ENCODE data around the gene SIGMAR1.
A peak's percentile ranks its signal among the peaks of the same experiment; 100 is the strongest.

SIGMAR1 gene

GRCh38 chr9:34630402-34631154, 7.0 kb downstream of the SIGMAR1 start:
- DNase-seq (ENCODE audit: low read depth), result no peak

GRCh38 chr9:34629491-34629808, 8.1 kb downstream of the SIGMAR1 start:
- DNase-seq (ENCODE audit: low read depth), result no peak

GRCh38 chr9:34628656-34629490, 8.7 kb downstream of the SIGMAR1 start, which contains the start of gene ARID3C:
TSS of gene ARID3C (minus strand) at chr9:34629066. CDS start at chr9:34628014, 1,052 bp downstream.
- no peak for DNase-seq (ENCODE audit: low read depth)

GRCh38 chr9:34627716-34628655, 9.6 kb downstream of the SIGMAR1 start:
- DNase-seq (ENCODE audit: low read depth), result no peak

- no peak for DNase-seq (ENCODE audit: low read depth)
These were observed 12.5 kb downstream of the SIGMAR1 start for GRCh38 chr9:34625186-34625486.

- DNase-seq (ENCODE audit: low read depth), result no peak
These were observed 13.0 kb downstream of the SIGMAR1 start for GRCh38 chr9:34624475-34625185.

GRCh38 chr9:34623374-34624235, 14.0 kb downstream of the SIGMAR1 start:
- DNase-seq (ENCODE audit: low read depth), result no peak

- peak; percentile 80 for DNase-seq (ENCODE audit: low read depth)
These were observed 17.3 kb downstream of the SIGMAR1 start, which contains the start of gene DCTN3 for GRCh38 chr9:34620061-34620994. TSS of gene DCTN3 (minus strand) at chr9:34620495. CDS start at chr9:34620464, 31 bp downstream.

- no peak for DNase-seq (ENCODE audit: low read depth)
These were observed 22.5 kb downstream of the SIGMAR1 start for GRCh38 chr9:34615132-34615531.

GRCh38 chr9:34612788-34613390, 24.7 kb downstream of the SIGMAR1 start:
- peak; percentile 24 for DNase-seq (ENCODE audit: low read depth)

- DNase-seq (ENCODE audit: low read depth), result peak; percentile 18
These were observed 25.5 kb downstream of the SIGMAR1 start, which contains the start of gene RPP25L for GRCh38 chr9:34611811-34612787. TSS of gene RPP25L (minus strand) at chr9:34612097. CDS start at chr9:34611296, 801 bp downstream.

GRCh38 chr9:34611251-34611810, 26.3 kb downstream of the SIGMAR1 start:
- no peak for DNase-seq (ENCODE audit: low read depth)

- no peak for DNase-seq (ENCODE audit: low read depth)
These were observed 27.0 kb downstream of the SIGMAR1 start for GRCh38 chr9:34610434-34611206.

- no peak for DNase-seq (ENCODE audit: low read depth)
These were observed 30.3 kb downstream of the SIGMAR1 start for GRCh38 chr9:34607331-34607730.

GRCh38 chr9:34606905-34607304, 30.7 kb downstream of the SIGMAR1 start:
- DNase-seq (ENCODE audit: low read depth), result no peak

- no peak for DNase-seq (ENCODE audit: low read depth)
These were observed 31.4 kb downstream of the SIGMAR1 start for GRCh38 chr9:34606190-34606589.

Measured in non-pigmented ciliary epithelial cell (primary cell).